GM23338 (cell line): Measurements from ENCODE around the gene JPH4. TPM values are rescaled to one million over a fixed set of nuclear protein-coding genes. Genes with fewer than 3 reads are reported as not detected.

Experiments
- ATAC-seq: fragments of 200-7000 bp; cut with Tn5 transposase; 3 replicates; pipeline ENCODE4 v1.9.1; 2020
- DNase-seq: peaks from one replicate; pipeline ENCODE4 v3.0.0-alpha.2; 2015; ENCODE audit warnings: low spot score
- H2AFZ ChIP-seq: fragments of 200-600 bp; sonication (generic); 2 replicates; pipeline ENCODE4 v1.8.0; 2016; ENCODE audit warnings: antibody characterized with exemption, mild to moderate bottlenecking, moderate library complexity
- H3F3A ChIP-seq: fragments of 200-600 bp; sonication (generic); replicated peaks from 2 replicates; pipeline ENCODE4 v1.8.0; 2017; ENCODE audit warnings: antibody characterized with exemption, mixed run types, low read depth
- H3K27ac ChIP-seq: fragments of 200-600 bp; sonication (generic); 2 replicates; pipeline ENCODE4 v1.6.1; 2016; ENCODE audit warnings: low read depth
- H3K27me3 ChIP-seq: fragments of 200-600 bp; sonication (generic); 2 replicates; pipeline ENCODE4 v1.8.0; 2016; ENCODE audit warnings: mild to moderate bottlenecking, mixed run types, moderate library complexity; ENCODE audit not compliant: insufficient read depth
- H3K36me3 ChIP-seq: fragments of 200-600 bp; sonication (generic); 2 replicates; pipeline ENCODE4 v1.8.0; 2016; ENCODE audit warnings: mild to moderate bottlenecking; ENCODE audit not compliant: insufficient read depth
- H3K4me1 ChIP-seq: fragments of 200-600 bp; sonication (generic); 2 replicates; pipeline ENCODE4 v1.8.0; 2016; ENCODE audit warnings: mild to moderate bottlenecking, moderate library complexity; ENCODE audit not compliant: insufficient read depth
- H3K4me2 ChIP-seq: fragments of 200-600 bp; sonication (generic); 2 replicates; pipeline ENCODE4 v1.7.1; 2017; ENCODE audit warnings: mixed run types
- H3K4me3 ChIP-seq: fragments of 200-600 bp; sonication (generic); 2 replicates; pipeline ENCODE4 v1.6.1; 2016; ENCODE audit warnings: mixed run types
- H3K79me2 ChIP-seq: fragments of 200-600 bp; sonication (generic); replicated peaks from 2 replicates; pipeline ENCODE4 v1.8.0; 2017; ENCODE audit warnings: mild to moderate bottlenecking; ENCODE audit not compliant: insufficient read depth
- H3K9me2 ChIP-seq: fragments of 200-600 bp; sonication (generic); 2 replicates; pipeline ENCODE4 v1.8.0; 2017; ENCODE audit not compliant: insufficient read depth
- H4K20me1 ChIP-seq: fragments of 200-600 bp; sonication (generic); replicated peaks from 2 replicates; pipeline ENCODE4 v1.8.0; 2017; ENCODE audit warnings: mild to moderate bottlenecking; ENCODE audit not compliant: insufficient read depth
- H3K27ac Mint-ChIP-seq: 2 replicates; pipeline ENCODE4 v1.8.0; 2020; ENCODE audit warnings: inconsistent platforms, mild to moderate bottlenecking, moderate library complexity, mixed read lengths
- H3K27me3 Mint-ChIP-seq: 3 replicates; pipeline ENCODE4 v1.8.0; 2022; ENCODE audit warnings: low read depth, mild to moderate bottlenecking, moderate library complexity, mixed read lengths, inconsistent platforms; ENCODE audit not compliant: insufficient read depth, poor library complexity
- H3K36me3 Mint-ChIP-seq: 3 replicates; pipeline ENCODE4 v1.8.0; 2021; ENCODE audit warnings: low read depth, mild to moderate bottlenecking, inconsistent platforms, moderate library complexity, mixed read lengths
- H3K4me1 Mint-ChIP-seq: 3 replicates; pipeline ENCODE4 v1.8.0; 2020; ENCODE audit warnings: mild to moderate bottlenecking, inconsistent platforms, mixed read lengths
- H3K4me3 Mint-ChIP-seq: 3 replicates; pipeline ENCODE4 v1.8.0; 2021; ENCODE audit warnings: moderate library complexity, mild to moderate bottlenecking, inconsistent platforms, mixed read lengths
- H3K9me3 Mint-ChIP-seq: 3 replicates; pipeline ENCODE4 v1.8.0; 2020; ENCODE audit warnings: moderate library complexity, mild to moderate bottlenecking, inconsistent platforms, mixed read lengths
- CREB1 ChIP-seq: fragments of 250-450 bp; sonication (Bioruptor Pico); IDR thresholded peaks from 2 replicates; pipeline ENCODE4 v1.5.0; 2020; ENCODE audit warnings: low read depth, mild to moderate bottlenecking, moderate library complexity
- CTCF ChIP-seq, 2 experiments: fragments of 200-600 bp in 1 of 2; sonication (generic) in 1 of 2; conservative IDR thresholded peaks; 2 replicates each; pipeline versions ENCODE4 v1.5.1 to v1.6.1; 2016 to 2017; ENCODE audit warnings: antibody characterized with exemption in 2 of 2, low read depth in 2 of 2, mild to moderate bottlenecking in 2 of 2, moderate library complexity in 1 of 2
- ETS1 ChIP-seq: IDR thresholded peaks from 2 replicates; pipeline ENCODE4 v1.6.1; 2016; ENCODE audit warnings: antibody characterized with exemption
- POLR2AphosphoS5 ChIP-seq: IDR thresholded peaks from 2 replicates; pipeline ENCODE4 v1.6.1; 2016; ENCODE audit warnings: antibody characterized with exemption, low read depth
- REST ChIP-seq: IDR thresholded peaks from one replicate; pipeline ENCODE4 v1.6.1; 2018; ENCODE audit warnings: antibody characterized with exemption; ENCODE audit not compliant: unreplicated experiment
- STAT1 ChIP-seq: IDR thresholded peaks from one replicate; pipeline ENCODE4 v1.6.1; 2016; ENCODE audit warnings: antibody characterized with exemption; ENCODE audit not compliant: unreplicated experiment
- ZNF114 ChIP-seq: fragments of 250-450 bp; sonication (Bioruptor Pico); IDR thresholded peaks from 2 replicates; pipeline ENCODE4 v1.5.0; 2020; ENCODE audit warnings: mild to moderate bottlenecking, moderate library complexity
- ZNF331 ChIP-seq: fragments of 250-450 bp; sonication (Bioruptor Pico); IDR thresholded peaks from 2 replicates; pipeline ENCODE4 v1.5.0; 2020; ENCODE audit warnings: low read depth, mild to moderate bottlenecking, moderate library complexity
- ZNF462 ChIP-seq: fragments of 250-450 bp; sonication (Bioruptor Pico); IDR thresholded peaks from 2 replicates; pipeline ENCODE4 v1.5.0; 2020; ENCODE audit warnings: mild to moderate bottlenecking, moderate library complexity
- polyA plus RNA-seq: library from polyadenylated mRNA; unstranded; fragments of >200 nt; fragmentation: Nextera tagmentation; extraction: Ambion mirVana; gene quantifications from 2 replicates; pipeline ENCODE4 v1.2.1, GENCODE V29; 2016
- total RNA-seq: library from RNA; depleted of rRNA; stranded (reverse); fragments of >200 nt; shearing (Covaris generic); gene quantifications from 2 replicates; pipeline ENCODE4 v1.2.3, GENCODE V29; 2014

JPH4 gene
- total and polyA plus RNA-seq, 2 experiments from 2014 or later, result 11.0 to 29.9 TPM

- H3K4me2 ChIP-seq, result no peak overlapping the region
- Mint-ChIP-seq H3K36me3 (no peaks in the 10 kb centered on the region; the same call in 2 of the 3 replicates), H3K27ac (no peak overlapping the region), H3K9me3 (peaks cover 8% of the 10 kb centered on the region; the same call in 2 of the 3 replicates), H3K4me3 (no peak overlapping the region), H3K27me3 (peaks cover 3% of the 10 kb centered on the region), H3K4me1 (peaks cover 7% of the 10 kb centered on the region)
- no peaks in the 10 kb centered on the region for H3K27me3 ChIP-seq
- no peaks in the 10 kb centered on the region for H3F3A ChIP-seq
- no peak overlapping the region for H2AFZ ChIP-seq
- ATAC-seq, result no peak
- no peak overlapping the region for H3K27ac ChIP-seq
- no peaks in the 10 kb centered on the region for H3K79me2 ChIP-seq
- no peaks in the 10 kb centered on the region for H4K20me1 ChIP-seq
- H3K9me2 ChIP-seq, result peaks cover 8% of the 10 kb centered on the region; the same call in 1 of the 2 replicates
- H3K36me3 ChIP-seq, result no peaks in the 10 kb centered on the region
- no peak overlapping the region for H3K4me3 ChIP-seq
- TF ChIP-seq POLR2AphosphoS5, result no peak
- no peak for TF ChIP-seq ETS1
- no peak for TF ChIP-seq ZNF331
- no peak for TF ChIP-seq ZNF114 (CRISPR knock-in tag)
- TF ChIP-seq STAT1, result no peak
- TF ChIP-seq ZNF462 (CRISPR knock-in tag), result no peak
- no peak for TF ChIP-seq CREB1 (CRISPR knock-in tag)
- no peak for TF ChIP-seq CTCF (conservative IDR thresholded peaks at IDR 0.05; ENCODE audit: low read depth in 2 of 2)
- TF ChIP-seq REST, result no peak
- no peaks in the 10 kb centered on the region for H3K4me1 ChIP-seq
- no peak for DNase-seq
Measured at GRCh38 chr14:23608454-23608853, 29.9 kb upstream of the JPH4 start.
